IMR-90 (cell line): ENCODE data around the gene PDZD2.

Source experiments
- CTCF ChIP-seq: conservative IDR thresholded peaks from 2 replicates; pipeline ENCODE4 v1.5.1; 2012; ENCODE audit warnings: mild to moderate bottlenecking, low read depth, low read length, improper control_type of control experiment
- ELK1 ChIP-seq: fragments of 150-350 bp; IDR thresholded peaks from 2 replicates; pipeline ENCODE4 v1.6.1; 2016; ENCODE audit warnings: low read depth, mild to moderate bottlenecking, low read length, moderate library complexity, borderline replicate concordance
- MAFK ChIP-seq: IDR thresholded peaks from 2 replicates; pipeline ENCODE4 v1.6.1; 2012; ENCODE audit warnings: low read depth, low read length, improper control_type of control experiment
- MXI1 ChIP-seq: IDR thresholded peaks from 2 replicates; pipeline ENCODE4 v1.6.1; 2012; ENCODE audit warnings: low read depth, mild to moderate bottlenecking, low read length, moderate library complexity, borderline replicate concordance
- NFE2L2 ChIP-seq: fragments of 150-350 bp; IDR thresholded peaks from 2 replicates; pipeline ENCODE4 v1.6.1; 2016; ENCODE audit warnings: low read depth, mild to moderate bottlenecking, low read length
- POLR2A ChIP-seq: IDR thresholded peaks from 2 replicates; pipeline ENCODE4 v1.6.1; 2012; ENCODE audit warnings: mild to moderate bottlenecking, low read depth, low read length
- RCOR1 ChIP-seq: IDR thresholded peaks from 2 replicates; pipeline ENCODE4 v1.6.1; 2012; ENCODE audit warnings: mild to moderate bottlenecking, low read length, improper control_type of control experiment; ENCODE audit not compliant: insufficient replicate concordance
- USF2 ChIP-seq: fragments of 150-350 bp; IDR thresholded peaks from 2 replicates; pipeline ENCODE4 v1.6.1; 2017; ENCODE audit warnings: mild to moderate bottlenecking, antibody characterized with exemption, low read length, low read depth

GRCh38 chr5:32132757-32133156, 493.8 kb downstream of the PDZD2 start:
- TF ChIP-seq CTCF, result no peak
- no peak for TF ChIP-seq MAFK
- no peak for TF ChIP-seq MXI1
- no peak for TF ChIP-seq POLR2A
- TF ChIP-seq USF2, result no peak
- TF ChIP-seq ELK1, result no peak
- TF ChIP-seq RCOR1, result no peak
- TF ChIP-seq NFE2L2, result no peak
